ENCODE measurements around the gene NCOR1. TPM values are rescaled to one million over a fixed set of nuclear protein-coding genes. Genes with fewer than 3 reads are reported as not detected.

NCOR1 gene
- total and polyA plus RNA-seq, 5 donors, result 28.2 to 73.0 (median 69.0) TPM

GRCh38 chr17:16052486-16052885 is 162.8 kb downstream of the NCOR1 start:
- intact Hi-C loops (cut with DNase I), result no loop called here
- Histone ChIP-seq H3K4me3 (ENCODE audit: low read length) (no peak overlapping the region), H3K27me3 (ENCODE audit: control insufficient read depth, insufficient read depth) (no peaks in the 10 kb centered on the region), H3K4me1 (ENCODE audit: control insufficient read depth, insufficient read depth, low read length) (no peaks in the 10 kb centered on the region), H3K9me3 (ENCODE audit: control insufficient read depth, low read length) (no peaks in the 10 kb centered on the region), H3K27ac (ENCODE audit: low read length) (no peak overlapping the region)
- no peak for DNase-seq
- no peak for ATAC-seq
- WGBS, result 31% methylated on average over 1 of the region's 1 CpG

GRCh38 chr17:16050844-16051243 is 164.5 kb downstream of the NCOR1 start:
- no peak overlapping the region for H3K27ac ChIP-seq (ENCODE audit: low read length)
- no peak overlapping the region for H3K4me3 ChIP-seq (ENCODE audit: low read length)
- no peaks in the 10 kb centered on the region for H3K27me3 ChIP-seq (ENCODE audit: control insufficient read depth, insufficient read depth)
- intact Hi-C loops (cut with DNase I), result no loop called here
- DNase-seq, result no peak
- WGBS, result 97% methylated on average over 6 of the region's 6 CpGs
- H3K4me1 ChIP-seq (ENCODE audit: control insufficient read depth, insufficient read depth, low read length), result no peaks in the 10 kb centered on the region
- H3K9me3 ChIP-seq (ENCODE audit: control insufficient read depth, low read length), result no peaks in the 10 kb centered on the region
- ATAC-seq, result no peak

- peak in 1 of 3 donors; percentile 58 for DNase-seq
- intact Hi-C loops (cut with DNase I), result no loop called here
- H3K4me1 ChIP-seq (ENCODE audit: control insufficient read depth, insufficient read depth, low read length), result no peaks in the 10 kb centered on the region
- peak in 1 of 2 donors; percentile 43 for ATAC-seq
- 84% methylated on average over 14 of the region's 14 CpGs for WGBS
- H3K9me3 ChIP-seq (ENCODE audit: control insufficient read depth, low read length), result no peaks in the 10 kb centered on the region
- no peaks in the 10 kb centered on the region for H3K27me3 ChIP-seq (ENCODE audit: control insufficient read depth, insufficient read depth)
- H3K27ac ChIP-seq (ENCODE audit: low read length), result no peak overlapping the region
- no peak overlapping the region for H3K4me3 ChIP-seq (ENCODE audit: low read length)
These were observed 166.4 kb downstream of the NCOR1 start for GRCh38 chr17:16048811-16049449.

GRCh38 chr17:16046966-16047365 is 168.4 kb downstream of the NCOR1 start:
- DNase-seq, result no peak
- no peak overlapping the region for H3K27ac ChIP-seq (ENCODE audit: low read length)
- no peaks in the 10 kb centered on the region for H3K27me3 ChIP-seq (ENCODE audit: control insufficient read depth, insufficient read depth)
- no peaks in the 10 kb centered on the region for H3K4me1 ChIP-seq (ENCODE audit: control insufficient read depth, insufficient read depth, low read length)
- 91% methylated on average over 3 of the region's 3 CpGs for WGBS
- ATAC-seq, result no peak
- H3K4me3 ChIP-seq (ENCODE audit: low read length), result no peak overlapping the region
- H3K9me3 ChIP-seq (ENCODE audit: control insufficient read depth, low read length), result no peaks in the 10 kb centered on the region
- intact Hi-C loops (cut with DNase I), result no loop called here

GRCh38 chr17:16044487-16044886 is 170.8 kb downstream of the NCOR1 start:
- intact Hi-C loops (cut with DNase I), result no loop called here
- ATAC-seq (no peak), DNase-seq (no peak)
- 92% methylated on average over 10 of the region's 10 CpGs for WGBS
- Histone ChIP-seq H3K9me3 (ENCODE audit: control insufficient read depth, low read length) (no peaks in the 10 kb centered on the region), H3K4me3 (ENCODE audit: low read length) (no peak overlapping the region), H3K27ac (ENCODE audit: low read length) (no peak overlapping the region), H3K4me1 (ENCODE audit: control insufficient read depth, insufficient read depth, low read length) (no peaks in the 10 kb centered on the region), H3K27me3 (ENCODE audit: control insufficient read depth, insufficient read depth) (no peaks in the 10 kb centered on the region)

GRCh38 chr17:16040710-16041251 is 174.6 kb downstream of the NCOR1 start:
- Histone ChIP-seq H3K27ac (ENCODE audit: low read length) (no peak overlapping the region), H3K9me3 (ENCODE audit: control insufficient read depth, low read length) (no peaks in the 10 kb centered on the region), H3K27me3 (ENCODE audit: control insufficient read depth, insufficient read depth) (no peaks in the 10 kb centered on the region), H3K4me1 (ENCODE audit: control insufficient read depth, insufficient read depth, low read length) (no peaks in the 10 kb centered on the region), H3K4me3 (ENCODE audit: low read length) (no peak overlapping the region)
- ATAC-seq, result peak; percentile 61 to 81
- no peak for DNase-seq
- intact Hi-C loops (cut with DNase I), result no loop called here
- WGBS, result 79% methylated on average over 4 of the region's 4 CpGs

GRCh38 chr17:16037636-16038035 is 177.7 kb downstream of the NCOR1 start:
- DNase-seq (no peak), ATAC-seq (no peak)
- intact Hi-C loops (cut with DNase I), result no loop called here
- Histone ChIP-seq H3K27me3 (ENCODE audit: control insufficient read depth, insufficient read depth) (no peaks in the 10 kb centered on the region), H3K4me1 (ENCODE audit: control insufficient read depth, insufficient read depth, low read length) (no peaks in the 10 kb centered on the region), H3K4me3 (ENCODE audit: low read length) (no peak overlapping the region), H3K9me3 (ENCODE audit: control insufficient read depth, low read length) (no peaks in the 10 kb centered on the region), H3K27ac (ENCODE audit: low read length) (no peak overlapping the region)

GRCh38 chr17:16036261-16036660 is 179.1 kb downstream of the NCOR1 start:
- Histone ChIP-seq H3K4me1 (ENCODE audit: control insufficient read depth, insufficient read depth, low read length) (no peaks in the 10 kb centered on the region), H3K4me3 (ENCODE audit: low read length) (no peak overlapping the region), H3K27ac (ENCODE audit: low read length) (no peak overlapping the region), H3K27me3 (ENCODE audit: control insufficient read depth, insufficient read depth) (no peaks in the 10 kb centered on the region), H3K9me3 (ENCODE audit: control insufficient read depth, low read length) (no peaks in the 10 kb centered on the region)
- WGBS, result 97% methylated on average over 2 of the region's 2 CpGs
- intact Hi-C loops (cut with DNase I), result no loop called here
- no peak for ATAC-seq
- DNase-seq, result no peak

GRCh38 chr17:16033729-16034349 is 181.5 kb downstream of the NCOR1 start:
- Histone ChIP-seq H3K9me3 (ENCODE audit: control insufficient read depth, low read length) (no peaks in the 10 kb centered on the region), H3K4me1 (ENCODE audit: control insufficient read depth, insufficient read depth, low read length) (no peaks in the 10 kb centered on the region), H3K27ac (ENCODE audit: low read length) (no peak overlapping the region), H3K27me3 (ENCODE audit: control insufficient read depth, insufficient read depth) (no peaks in the 10 kb centered on the region), H3K4me3 (ENCODE audit: low read length) (no peak overlapping the region)
- WGBS, result 96% methylated on average over 7 of the region's 7 CpGs
- intact Hi-C loops (cut with DNase I), result no loop called here
- ATAC-seq (no peak), DNase-seq (no peak)

GRCh38 chr17:16027708-16028584 is 187.4 kb downstream of the NCOR1 start:
- ATAC-seq, result peak; percentile 74 to 93
- Histone ChIP-seq H3K27ac (ENCODE audit: low read length) (peak overlapping the region; percentile 20), H3K4me1 (ENCODE audit: control insufficient read depth, insufficient read depth, low read length) (no peaks in the 10 kb centered on the region), H3K27me3 (ENCODE audit: control insufficient read depth, insufficient read depth) (no peaks in the 10 kb centered on the region), H3K9me3 (ENCODE audit: control insufficient read depth, low read length) (no peaks in the 10 kb centered on the region), H3K4me3 (ENCODE audit: low read length) (no peak overlapping the region)
- intact Hi-C loops (cut with DNase I), result no loop called here
- DNase-seq, result no peak
- WGBS, result 74% methylated on average over 5 of the region's 5 CpGs

- no peaks in the 10 kb centered on the region for H3K27me3 ChIP-seq (ENCODE audit: control insufficient read depth, insufficient read depth)
- WGBS, result 92% methylated on average over 5 of the region's 5 CpGs
- DNase-seq (no peak), ATAC-seq (no peak)
- no peak overlapping the region for H3K27ac ChIP-seq (ENCODE audit: low read length)
- no peaks in the 10 kb centered on the region for H3K9me3 ChIP-seq (ENCODE audit: control insufficient read depth, low read length)
- intact Hi-C loops (cut with DNase I), result no loop called here
- no peak overlapping the region for H3K4me3 ChIP-seq (ENCODE audit: low read length)
- H3K4me1 ChIP-seq (ENCODE audit: control insufficient read depth, insufficient read depth, low read length), result no peaks in the 10 kb centered on the region
These were observed 188.4 kb downstream of the NCOR1 start for GRCh38 chr17:16026895-16027294.

Measured in right cardiac atrium (tissue), 5 donors.